H9 (cell line): ENCODE measurements around the gene PRR23E. TPM values are rescaled to one million over a fixed set of nuclear protein-coding genes. Genes with fewer than 3 reads are reported as not detected.

ENCODE experiments used
- DNase-seq: peaks from one replicate; pipeline ENCODE4 v3.0.0-alpha.2; 2017
- H2AFZ ChIP-seq: one replicate; pipeline ENCODE4 v1.6.1; 2013; ENCODE audit warnings: mild to moderate bottlenecking, low read length, control low read depth, moderate library complexity
- H2AK5ac ChIP-seq: 2 replicates; pipeline ENCODE4 v1.6.1; 2013; ENCODE audit warnings: low read length, control low read depth, mixed read lengths; ENCODE audit not compliant: insufficient read length
- H2BK120ac ChIP-seq: one replicate; pipeline ENCODE4 v1.6.1; 2013; ENCODE audit warnings: low read depth, mild to moderate bottlenecking, low read length, control low read depth, inconsistent platforms; ENCODE audit not compliant: poor library complexity, severe bottlenecking
- H2BK12ac ChIP-seq: 2 replicates; pipeline ENCODE4 v1.6.1; 2013; ENCODE audit warnings: low read length, control low read depth, mixed read lengths, low read depth; ENCODE audit not compliant: insufficient read length
- H2BK15ac ChIP-seq: 2 replicates; pipeline ENCODE4 v1.6.1; 2013; ENCODE audit warnings: low read depth, low read length, control low read depth
- H2BK20ac ChIP-seq: one replicate; pipeline ENCODE4 v1.6.1; 2013; ENCODE audit warnings: low read depth, mild to moderate bottlenecking, low read length, control low read depth, inconsistent platforms; ENCODE audit not compliant: poor library complexity, severe bottlenecking
- H2BK5ac ChIP-seq: 2 replicates; pipeline ENCODE4 v1.6.1; 2013; ENCODE audit warnings: low read length, control low read depth, mixed read lengths; ENCODE audit not compliant: insufficient read length
- H3K14ac ChIP-seq: 2 replicates; pipeline ENCODE4 v1.6.1; 2013; ENCODE audit warnings: low read length, control low read depth; ENCODE audit not compliant: insufficient read depth
- H3K18ac ChIP-seq: 2 replicates; pipeline ENCODE4 v1.6.1; 2013; ENCODE audit warnings: low read depth, mild to moderate bottlenecking, mixed read lengths, low read length, control low read depth; ENCODE audit not compliant: insufficient read length
- H3K23ac ChIP-seq: 2 replicates; pipeline ENCODE4 v1.6.1; 2013; ENCODE audit warnings: low read length, control low read depth, mixed read lengths, low read depth; ENCODE audit not compliant: insufficient read length
- H3K23me2 ChIP-seq: 2 replicates; pipeline ENCODE4 v1.6.1; 2013; ENCODE audit warnings: low read depth, mild to moderate bottlenecking, mixed read lengths, low read length, control low read depth; ENCODE audit not compliant: insufficient read length, poor library complexity, severe bottlenecking
- H3K27ac ChIP-seq: 2 replicates; pipeline ENCODE4 v1.5.1; 2013; ENCODE audit warnings: low read length, control low read depth, mixed read lengths, low read depth; ENCODE audit not compliant: insufficient read length
- H3K27me3 ChIP-seq: 2 replicates; pipeline ENCODE4 v1.6.1; 2013; ENCODE audit warnings: low read length, control low read depth, inconsistent platforms; ENCODE audit not compliant: insufficient read depth
- H3K4ac ChIP-seq: 2 replicates; pipeline ENCODE4 v1.6.1; 2013; ENCODE audit warnings: low read depth, mild to moderate bottlenecking, control low read depth, inconsistent platforms, low read length, moderate library complexity
- H3K4me1 ChIP-seq: 2 replicates; pipeline ENCODE4 v1.6.1; 2013; ENCODE audit warnings: low read length, control low read depth, inconsistent platforms; ENCODE audit not compliant: insufficient read depth
- H3K4me2 ChIP-seq: 2 replicates; pipeline ENCODE4 v1.6.1; 2013; ENCODE audit warnings: low read length, control low read depth, mixed read lengths; ENCODE audit not compliant: insufficient read length, insufficient read depth
- H3K56ac ChIP-seq: 2 replicates; pipeline ENCODE4 v1.6.1; 2013; ENCODE audit warnings: low read depth, mild to moderate bottlenecking, mixed read lengths, low read length, control low read depth; ENCODE audit not compliant: insufficient read length
- H3K79me1 ChIP-seq: 2 replicates; pipeline ENCODE4 v1.6.1; 2013; ENCODE audit warnings: low read depth, mild to moderate bottlenecking, moderate library complexity, low read length, control low read depth, inconsistent platforms; ENCODE audit not compliant: insufficient read depth, poor library complexity, severe bottlenecking
- H3K79me2 ChIP-seq: 2 replicates; pipeline ENCODE4 v1.6.1; 2013; ENCODE audit warnings: low read length, control low read depth, inconsistent platforms; ENCODE audit not compliant: insufficient read depth
- H3K9ac ChIP-seq: 2 replicates; pipeline ENCODE4 v1.6.1; 2013; ENCODE audit warnings: low read length, control low read depth, mixed read lengths; ENCODE audit not compliant: insufficient read length; ENCODE audit errors: extremely low read depth
- H3K9me3 ChIP-seq: one replicate; pipeline ENCODE4 v1.6.1; 2013; ENCODE audit warnings: low read depth, low read length, inconsistent platforms; ENCODE audit not compliant: control insufficient read depth
- H3T11ph ChIP-seq: one replicate; pipeline ENCODE4 v1.6.1; 2013; ENCODE audit warnings: mild to moderate bottlenecking, low read length, control low read depth, inconsistent platforms
- H4K20me1 ChIP-seq: one replicate; pipeline ENCODE4 v1.6.1; 2013; ENCODE audit not compliant: control insufficient read depth, insufficient read length, insufficient read depth
- H4K5ac ChIP-seq: 2 replicates; pipeline ENCODE4 v1.6.1; 2013; ENCODE audit warnings: low read depth, mild to moderate bottlenecking, mixed read lengths, low read length, control low read depth; ENCODE audit not compliant: insufficient read length
- H4K8ac ChIP-seq: replicated peaks from 2 replicates; pipeline ENCODE4 v1.6.1; 2013; ENCODE audit warnings: low read length, control low read depth, mixed read lengths, low read depth; ENCODE audit not compliant: insufficient read length
- H4K91ac ChIP-seq: 2 replicates; pipeline ENCODE4 v1.6.1; 2013; ENCODE audit warnings: low read depth, mild to moderate bottlenecking, moderate library complexity, mixed read lengths, low read length, control low read depth; ENCODE audit not compliant: insufficient read length
- H3K27ac Mint-ChIP-seq, 3 experiments: 2 replicates in 2 of 3; 3 replicates in 1 of 3; pipeline ENCODE4 v1.8.0; 2020 to 2021; ENCODE audit warnings: mixed read lengths in 3 of 3, mild to moderate bottlenecking in 1 of 3, moderate library complexity in 1 of 3
- H3K27me3 Mint-ChIP-seq: 2 replicates; pipeline ENCODE4 v1.8.0; 2021; ENCODE audit warnings: low read depth, mild to moderate bottlenecking, moderate library complexity, mixed read lengths
- H3K36me3 Mint-ChIP-seq, 3 experiments: 2 replicates in 2 of 3; 3 replicates in 1 of 3; pipeline ENCODE4 v1.8.0; 2020 to 2021; ENCODE audit warnings: low read depth in 3 of 3, mixed read lengths in 3 of 3; ENCODE audit not compliant: insufficient read depth in 1 of 3
- H3K4me1 Mint-ChIP-seq, 2 experiments: 2 replicates each; pipeline ENCODE4 v1.8.0; 2020; ENCODE audit warnings: mixed read lengths in 2 of 2
- H3K4me3 Mint-ChIP-seq, 2 experiments: 2 replicates in 1 of 2; 3 replicates in 1 of 2; pipeline ENCODE4 v1.8.0; 2020 to 2021; ENCODE audit warnings: mild to moderate bottlenecking in 2 of 2, mixed read lengths in 2 of 2, moderate library complexity in 1 of 2
- H3K9me3 Mint-ChIP-seq, 2 experiments: 2 replicates in 1 of 2; 3 replicates in 1 of 2; pipeline ENCODE4 v1.8.0; 2020; ENCODE audit warnings: mild to moderate bottlenecking in 2 of 2, mixed read lengths in 2 of 2, moderate library complexity in 1 of 2
- WGBS: extraction: QIAGEN DNeasy Blood & Tissue Kit; methylation state at CpG from one replicate; pipeline ENCODE4 v1.1.7; 2013; ENCODE audit warnings: missing lambda C conversion rate, low lambda C conversion rate, mixed read lengths; ENCODE audit not compliant: insufficient read length; ENCODE audit errors: extremely low coverage; 5-methylcytosine and 5-hydroxymethylcytosine counted together
- total RNA-seq: library from RNA; stranded (reverse); gene quantifications from 2 replicates; pipeline ENCODE4 v1.2.1, GENCODE V29; 2021
- TF ChIP-seq, protein P1 (sequence below): fragments of 200-600 bp; sonication (generic); conservative IDR thresholded peaks from 3 replicates; pipeline ENCODE4 v1.8.0; 2021; ENCODE audit warnings: antibody characterized with exemption, mild to moderate bottlenecking

PRR23E gene
- total RNA-seq, 1 experiment from 2014 or later, result not detected

DNA sequence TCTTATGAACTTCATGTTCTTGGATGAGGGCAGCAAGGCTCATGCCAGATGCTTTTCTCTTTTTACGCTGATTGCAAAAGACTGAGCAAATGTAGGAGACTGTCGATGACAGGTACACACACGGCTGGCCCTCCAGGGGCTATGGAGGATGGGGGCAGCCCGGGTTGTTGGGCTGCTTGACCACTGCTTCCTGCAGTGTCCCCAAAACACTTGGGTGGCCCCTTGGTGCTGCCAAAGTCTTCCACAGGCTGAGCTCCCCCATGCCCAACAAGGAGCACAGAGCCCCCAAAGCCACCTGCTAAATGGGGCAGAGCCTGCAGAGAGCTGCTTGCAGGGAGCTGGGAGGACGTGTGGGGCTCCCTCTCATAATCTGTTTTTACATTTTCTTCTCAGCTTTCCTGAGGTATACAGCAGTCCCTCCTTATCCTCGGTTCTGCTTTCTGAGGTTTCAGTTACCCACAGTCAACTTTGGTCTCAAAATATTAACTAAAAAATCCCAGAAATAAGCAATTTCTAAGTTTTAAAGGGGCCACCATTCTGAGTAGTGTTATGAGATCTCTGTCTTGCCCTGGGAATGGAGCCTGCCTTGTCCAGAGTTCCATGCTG is 7.3 kb downstream of the PRR23E start:
- H3K4me3 Mint-ChIP-seq, result no peak overlapping the region
- Histone ChIP-seq H2BK12ac (no peak overlapping the region), H3K27ac (no peak overlapping the region), H3K14ac (no peak overlapping the region), H3K23me2 (no peaks in the 10 kb centered on the region), H3K4ac (no peak overlapping the region), H2BK15ac (no peak overlapping the region), H3K4me2 (no peak overlapping the region), H4K5ac (no peak overlapping the region), H3T11ph (no peak overlapping the region), H2AFZ (no peak overlapping the region), H2BK20ac (no peak overlapping the region), H3K9me3 (no peaks in the 10 kb centered on the region), H4K91ac (no peak overlapping the region), H3K79me2 (no peaks in the 10 kb centered on the region), H3K27me3 (no peaks in the 10 kb centered on the region), H2BK120ac (no peak overlapping the region), H3K56ac (no peak overlapping the region), H3K23ac (no peak overlapping the region), H3K18ac (no peak overlapping the region), H3K9ac (no peak overlapping the region), H4K20me1 (no peaks in the 10 kb centered on the region), H3K4me1 (no peaks in the 10 kb centered on the region), H3K79me1 (no peaks in the 10 kb centered on the region), H2AK5ac (no peak overlapping the region), H4K8ac (no peak overlapping the region), H2BK5ac (no peak overlapping the region)
- peaks cover 6 to 9% of the 10 kb centered on the region in 2 experiments for H3K4me1 Mint-ChIP-seq
- WGBS, result no CpG with 5 or more reads among the region's 6 CpGs
- H3K27ac Mint-ChIP-seq, result no peak overlapping the region
- peaks cover 2 to 9% of the 10 kb centered on the region in 2 experiments; a peak in 4 of 5 replicates for H3K9me3 Mint-ChIP-seq
- no peaks in the 10 kb centered on the region for H3K36me3 Mint-ChIP-seq
- H3K27me3 Mint-ChIP-seq, result peaks cover 14% of the 10 kb centered on the region
- no peak for DNase-seq
- TF ChIP-seq, protein P1, sequence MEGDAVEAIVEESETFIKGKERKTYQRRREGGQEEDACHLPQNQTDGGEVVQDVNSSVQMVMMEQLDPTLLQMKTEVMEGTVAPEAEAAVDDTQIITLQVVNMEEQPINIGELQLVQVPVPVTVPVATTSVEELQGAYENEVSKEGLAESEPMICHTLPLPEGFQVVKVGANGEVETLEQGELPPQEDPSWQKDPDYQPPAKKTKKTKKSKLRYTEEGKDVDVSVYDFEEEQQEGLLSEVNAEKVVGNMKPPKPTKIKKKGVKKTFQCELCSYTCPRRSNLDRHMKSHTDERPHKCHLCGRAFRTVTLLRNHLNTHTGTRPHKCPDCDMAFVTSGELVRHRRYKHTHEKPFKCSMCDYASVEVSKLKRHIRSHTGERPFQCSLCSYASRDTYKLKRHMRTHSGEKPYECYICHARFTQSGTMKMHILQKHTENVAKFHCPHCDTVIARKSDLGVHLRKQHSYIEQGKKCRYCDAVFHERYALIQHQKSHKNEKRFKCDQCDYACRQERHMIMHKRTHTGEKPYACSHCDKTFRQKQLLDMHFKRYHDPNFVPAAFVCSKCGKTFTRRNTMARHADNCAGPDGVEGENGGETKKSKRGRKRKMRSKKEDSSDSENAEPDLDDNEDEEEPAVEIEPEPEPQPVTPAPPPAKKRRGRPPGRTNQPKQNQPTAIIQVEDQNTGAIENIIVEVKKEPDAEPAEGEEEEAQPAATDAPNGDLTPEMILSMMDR, result no peak
